GM23338 (cell line): ENCODE results near the gene ENTREP3. TPM values are rescaled to one million over a fixed set of nuclear protein-coding genes. Genes with fewer than 3 reads are reported as not detected.
A peak's percentile ranks its signal among the peaks of the same experiment; 100 is the strongest.
"Not testable (repeated sequence)": the region's sequence is repeated elsewhere in the genome, so short reads cannot be mapped to it uniquely, and the experiment has no call there.

Experiments used
- ATAC-seq: fragments of 200-7000 bp; cut with Tn5 transposase; 3 replicates; pipeline ENCODE4 v1.9.1; 2020
- DNase-seq: peaks from one replicate; pipeline ENCODE4 v3.0.0-alpha.2; 2015; ENCODE audit warnings: low spot score
- H2AFZ ChIP-seq: fragments of 200-600 bp; sonication (generic); 2 replicates; pipeline ENCODE4 v1.8.0; 2016; ENCODE audit warnings: antibody characterized with exemption, mild to moderate bottlenecking, moderate library complexity
- H3F3A ChIP-seq: fragments of 200-600 bp; sonication (generic); replicated peaks from 2 replicates; pipeline ENCODE4 v1.8.0; 2017; ENCODE audit warnings: antibody characterized with exemption, mixed run types, low read depth
- H3K27ac ChIP-seq: fragments of 200-600 bp; sonication (generic); 2 replicates; pipeline ENCODE4 v1.6.1; 2016; ENCODE audit warnings: low read depth
- H3K27me3 ChIP-seq: fragments of 200-600 bp; sonication (generic); 2 replicates; pipeline ENCODE4 v1.8.0; 2016; ENCODE audit warnings: mild to moderate bottlenecking, mixed run types, moderate library complexity; ENCODE audit not compliant: insufficient read depth
- H3K36me3 ChIP-seq: fragments of 200-600 bp; sonication (generic); 2 replicates; pipeline ENCODE4 v1.8.0; 2016; ENCODE audit warnings: mild to moderate bottlenecking; ENCODE audit not compliant: insufficient read depth
- H3K4me1 ChIP-seq: fragments of 200-600 bp; sonication (generic); 2 replicates; pipeline ENCODE4 v1.8.0; 2016; ENCODE audit warnings: mild to moderate bottlenecking, moderate library complexity; ENCODE audit not compliant: insufficient read depth
- H3K4me2 ChIP-seq: fragments of 200-600 bp; sonication (generic); 2 replicates; pipeline ENCODE4 v1.7.1; 2017; ENCODE audit warnings: mixed run types
- H3K4me3 ChIP-seq: fragments of 200-600 bp; sonication (generic); 2 replicates; pipeline ENCODE4 v1.6.1; 2016; ENCODE audit warnings: mixed run types
- H3K79me2 ChIP-seq: fragments of 200-600 bp; sonication (generic); replicated peaks from 2 replicates; pipeline ENCODE4 v1.8.0; 2017; ENCODE audit warnings: mild to moderate bottlenecking; ENCODE audit not compliant: insufficient read depth
- H3K9me2 ChIP-seq: fragments of 200-600 bp; sonication (generic); 2 replicates; pipeline ENCODE4 v1.8.0; 2017; ENCODE audit not compliant: insufficient read depth
- H4K20me1 ChIP-seq: fragments of 200-600 bp; sonication (generic); replicated peaks from 2 replicates; pipeline ENCODE4 v1.8.0; 2017; ENCODE audit warnings: mild to moderate bottlenecking; ENCODE audit not compliant: insufficient read depth
- H3K27ac Mint-ChIP-seq: 2 replicates; pipeline ENCODE4 v1.8.0; 2020; ENCODE audit warnings: inconsistent platforms, mild to moderate bottlenecking, moderate library complexity, mixed read lengths
- H3K27me3 Mint-ChIP-seq: 3 replicates; pipeline ENCODE4 v1.8.0; 2022; ENCODE audit warnings: low read depth, mild to moderate bottlenecking, moderate library complexity, mixed read lengths, inconsistent platforms; ENCODE audit not compliant: insufficient read depth, poor library complexity
- H3K36me3 Mint-ChIP-seq: 3 replicates; pipeline ENCODE4 v1.8.0; 2021; ENCODE audit warnings: low read depth, mild to moderate bottlenecking, inconsistent platforms, moderate library complexity, mixed read lengths
- H3K4me1 Mint-ChIP-seq: 3 replicates; pipeline ENCODE4 v1.8.0; 2020; ENCODE audit warnings: mild to moderate bottlenecking, inconsistent platforms, mixed read lengths
- H3K4me3 Mint-ChIP-seq: 3 replicates; pipeline ENCODE4 v1.8.0; 2021; ENCODE audit warnings: moderate library complexity, mild to moderate bottlenecking, inconsistent platforms, mixed read lengths
- H3K9me3 Mint-ChIP-seq: 3 replicates; pipeline ENCODE4 v1.8.0; 2020; ENCODE audit warnings: moderate library complexity, mild to moderate bottlenecking, inconsistent platforms, mixed read lengths
- CTCF ChIP-seq, 2 experiments: fragments of 200-600 bp in 1 of 2; sonication (generic) in 1 of 2; conservative IDR thresholded peaks; 2 replicates each; pipeline versions ENCODE4 v1.5.1 to v1.6.1; 2016 to 2017; ENCODE audit warnings: antibody characterized with exemption in 2 of 2, low read depth in 2 of 2, mild to moderate bottlenecking in 2 of 2, moderate library complexity in 1 of 2
- ETS1 ChIP-seq: IDR thresholded peaks from 2 replicates; pipeline ENCODE4 v1.6.1; 2016; ENCODE audit warnings: antibody characterized with exemption
- STAT1 ChIP-seq: IDR thresholded peaks from one replicate; pipeline ENCODE4 v1.6.1; 2016; ENCODE audit warnings: antibody characterized with exemption; ENCODE audit not compliant: unreplicated experiment
- ZNF462 ChIP-seq: fragments of 250-450 bp; sonication (Bioruptor Pico); IDR thresholded peaks from 2 replicates; pipeline ENCODE4 v1.5.0; 2020; ENCODE audit warnings: mild to moderate bottlenecking, moderate library complexity
- polyA plus RNA-seq: library from polyadenylated mRNA; unstranded; fragments of >200 nt; fragmentation: Nextera tagmentation; extraction: Ambion mirVana; gene quantifications from 2 replicates; pipeline ENCODE4 v1.2.1, GENCODE V29; 2016
- total RNA-seq: library from RNA; depleted of rRNA; stranded (reverse); fragments of >200 nt; shearing (Covaris generic); gene quantifications from 2 replicates; pipeline ENCODE4 v1.2.3, GENCODE V29; 2014

ENTREP3 gene
- total and polyA plus RNA-seq, 2 experiments from 2014 or later, result 18.6 to 46.3 TPM

- Mint-ChIP-seq H3K36me3 (peaks cover 9% of the 10 kb centered on the region; the same call in 1 of the 3 replicates), H3K9me3 (no peaks in the 10 kb centered on the region), H3K4me3 (peak overlapping the region; percentile 83), H3K27ac (peak overlapping the region; percentile 98), H3K27me3 (peaks cover 26% of the 10 kb centered on the region), H3K4me1 (peaks cover 32% of the 10 kb centered on the region)
- H3K4me1 ChIP-seq, result peaks cover 14% of the 10 kb centered on the region
- peak overlapping the region; percentile 80 for H3K4me2 ChIP-seq
- no peaks in the 10 kb centered on the region for H3K9me2 ChIP-seq
- no peaks in the 10 kb centered on the region; the same call in 1 of the 2 replicates for H3K36me3 ChIP-seq
- H4K20me1 ChIP-seq, result peaks cover 6% of the 10 kb centered on the region; the same call in 1 of the 2 replicates
- DNase-seq (peak; percentile 96), ATAC-seq (peak; percentile 72)
- 0 out of 2 replicates have a peak, but pooled peaks have one; percentile 31 for TF ChIP-seq ETS1
- no peak for TF ChIP-seq ZNF462 (CRISPR knock-in tag)
- TF ChIP-seq STAT1, result no peak
- TF ChIP-seq CTCF (conservative IDR thresholded peaks at IDR 0.05; ENCODE audit: low read depth in 2 of 2), result peak; percentile 71 to 75
- H3F3A ChIP-seq, result peaks cover 8% of the 10 kb centered on the region
- peak overlapping the region; percentile 75 for H3K4me3 ChIP-seq
- peak overlapping the region; percentile 87 for H3K27ac ChIP-seq
- no peak overlapping the region for H2AFZ ChIP-seq
- H3K79me2 ChIP-seq, result peaks cover 11% of the 10 kb centered on the region
- no peaks in the 10 kb centered on the region; the same call in 1 of the 2 replicates for H3K27me3 ChIP-seq
Observed at GRCh38 chr1:155226188-155226909, 28.9 kb downstream of the ENTREP3 start.

GRCh38 chr1:155225404-155225759 lies 29.9 kb downstream of the ENTREP3 start:
- H3K36me3 ChIP-seq, H3K27me3 ChIP-seq, H3K36me3 Mint-ChIP-seq, H3K27ac Mint-ChIP-seq, DNase-seq, H3K27ac ChIP-seq, H2AFZ ChIP-seq, ATAC-seq, H4K20me1 ChIP-seq, H3K9me3 Mint-ChIP-seq, H3K9me2 ChIP-seq, H3F3A ChIP-seq: not testable (repeated sequence)
- Histone ChIP-seq H3K4me2 (peak overlapping the region; percentile 80), H3K79me2 (peaks cover 11% of the 10 kb centered on the region), H3K4me1 (peaks cover 14% of the 10 kb centered on the region), H3K4me3 (peak overlapping the region; percentile 75; the same call in 1 of the 2 replicates)
- Mint-ChIP-seq H3K4me1 (peaks cover 32% of the 10 kb centered on the region), H3K4me3 (peak overlapping the region; percentile 83), H3K27me3 (peaks cover 26% of the 10 kb centered on the region)
